ENCODE measurements around the gene SCYL2. TPM values are rescaled to one million over a fixed set of nuclear protein-coding genes. Genes with fewer than 3 reads are reported as not detected.
"Not testable (repeated sequence)": the region's sequence is repeated elsewhere in the genome, so short reads cannot be mapped to it uniquely, and the experiment has no call there.

Gene SCYL2
- total RNA-seq, 2 experiments from 2014 or later: 21.9 to 25.4 TPM

- peaks cover 1% of the 10 kb centered on the region for H3K36me3 Mint-ChIP-seq (ENCODE audit: low read depth)
- ChIA-PET CTCF (no interaction called here), POLR2A (interaction anchor here (1.1 kb wide), 1 partner anchor 14 kb away, joined by 3 read pairs; no protein-coding TSS in a partner anchor)
- TF ChIP-seq, protein P1, sequence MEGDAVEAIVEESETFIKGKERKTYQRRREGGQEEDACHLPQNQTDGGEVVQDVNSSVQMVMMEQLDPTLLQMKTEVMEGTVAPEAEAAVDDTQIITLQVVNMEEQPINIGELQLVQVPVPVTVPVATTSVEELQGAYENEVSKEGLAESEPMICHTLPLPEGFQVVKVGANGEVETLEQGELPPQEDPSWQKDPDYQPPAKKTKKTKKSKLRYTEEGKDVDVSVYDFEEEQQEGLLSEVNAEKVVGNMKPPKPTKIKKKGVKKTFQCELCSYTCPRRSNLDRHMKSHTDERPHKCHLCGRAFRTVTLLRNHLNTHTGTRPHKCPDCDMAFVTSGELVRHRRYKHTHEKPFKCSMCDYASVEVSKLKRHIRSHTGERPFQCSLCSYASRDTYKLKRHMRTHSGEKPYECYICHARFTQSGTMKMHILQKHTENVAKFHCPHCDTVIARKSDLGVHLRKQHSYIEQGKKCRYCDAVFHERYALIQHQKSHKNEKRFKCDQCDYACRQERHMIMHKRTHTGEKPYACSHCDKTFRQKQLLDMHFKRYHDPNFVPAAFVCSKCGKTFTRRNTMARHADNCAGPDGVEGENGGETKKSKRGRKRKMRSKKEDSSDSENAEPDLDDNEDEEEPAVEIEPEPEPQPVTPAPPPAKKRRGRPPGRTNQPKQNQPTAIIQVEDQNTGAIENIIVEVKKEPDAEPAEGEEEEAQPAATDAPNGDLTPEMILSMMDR (IDR thresholded peaks at IDR 0.05): no peak
- H3K27me3 Mint-ChIP-seq: no peaks in the 10 kb centered on the region
- peaks cover 2% of the 10 kb centered on the region for H3K4me1 Mint-ChIP-seq (ENCODE audit: low read depth)
- no peak for ATAC-seq
- H3K27ac Mint-ChIP-seq: no peak overlapping the region
- H3K9me3 Mint-ChIP-seq: no peaks in the 10 kb centered on the region
- intact Hi-C loops (cut with micrococcal nuclease): no loop called here
- H3K4me3 Mint-ChIP-seq: no peak overlapping the region
- no peak for DNase-seq
Measured at GRCh38 chr12:100263131-100263530, 3.8 kb upstream of the SCYL2 start.

DNA sequence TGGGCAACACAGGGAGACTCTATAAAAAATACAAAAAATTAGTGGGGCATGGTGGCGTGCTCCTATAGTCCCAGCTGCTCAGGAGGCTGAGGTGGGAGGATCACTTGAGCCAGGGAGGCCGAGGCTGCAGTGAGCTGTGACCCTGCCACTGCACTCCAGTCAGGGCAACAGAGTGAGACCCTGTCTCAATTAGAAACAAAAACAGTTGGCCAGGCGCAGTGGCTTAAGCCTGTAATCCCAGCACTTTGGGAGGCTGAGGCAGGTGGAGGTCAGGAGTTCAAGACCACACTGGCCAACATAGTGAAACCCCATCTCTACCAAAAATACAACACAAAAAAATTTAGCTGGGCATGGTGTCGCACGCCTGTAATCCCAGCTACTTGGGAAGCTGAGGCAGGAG lies 1.9 kb upstream of the SCYL2 start:
- H3K9me3 Mint-ChIP-seq; DNase-seq; ATAC-seq; H3K27me3 Mint-ChIP-seq; H3K36me3 Mint-ChIP-seq (ENCODE audit: low read depth); CTCF ChIA-PET; H3K27ac Mint-ChIP-seq; H3K4me3 Mint-ChIP-seq: not testable (repeated sequence)
- peaks cover 14% of the 10 kb centered on the region for H3K4me1 Mint-ChIP-seq (ENCODE audit: low read depth)
- POLR2A ChIA-PET: interaction anchor here (1.3 kb wide), 1 partner anchor 65 kb away, joined by 6 read pairs; the partner anchor contains the start of gene ACTR6
- intact Hi-C loops (cut with micrococcal nuclease): loop anchor here (5.0 kb wide), 1 partner anchor 63 kb away; the partner anchor contains the start of gene ACTR6

DNA sequence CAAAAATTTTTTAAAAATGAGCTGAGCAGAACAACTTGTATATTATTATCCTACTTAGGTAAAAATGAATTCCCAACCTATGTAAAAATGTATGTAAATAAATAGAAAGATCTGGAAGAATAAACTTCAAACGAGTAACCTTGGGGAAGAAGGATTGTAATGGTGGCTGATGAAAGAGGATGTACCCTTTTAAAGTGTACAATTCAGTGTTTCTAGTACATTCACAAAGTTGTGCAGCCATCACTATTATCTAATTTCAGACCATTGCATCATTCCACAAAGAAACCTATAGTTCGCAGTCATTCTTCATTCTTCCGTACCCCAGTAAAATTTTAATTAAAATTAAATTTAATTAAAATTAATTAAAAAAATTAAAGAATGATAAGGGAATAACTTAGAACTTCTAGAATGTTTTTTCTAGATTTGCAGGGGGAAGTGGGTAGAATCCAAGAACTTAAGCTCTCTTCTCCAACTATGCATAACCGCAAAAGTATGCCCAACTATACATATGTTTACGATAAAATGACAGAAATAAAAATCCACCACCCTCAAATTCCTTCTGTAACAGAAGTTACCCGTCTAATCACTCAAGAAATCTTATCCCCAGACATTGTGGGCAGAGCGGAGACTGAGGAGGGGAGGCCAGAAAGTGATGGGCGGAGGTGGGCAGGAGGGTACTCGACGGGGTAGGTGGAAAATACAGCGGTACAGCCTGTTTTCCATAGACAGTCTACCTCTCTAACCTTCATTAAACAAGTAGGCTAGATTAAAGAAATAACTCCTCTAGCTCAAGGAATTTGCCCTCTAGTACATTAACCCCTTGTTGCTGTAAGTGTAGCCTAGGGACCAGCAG lies 1.0 kb upstream of the SCYL2 start:
- TF ChIP-seq, protein P1 (IDR thresholded peaks at IDR 0.05): no peak
- CTCF ChIA-PET: interaction anchor here (1.2 kb wide), 1 partner anchor 111 kb away, joined by 4 read pairs; no protein-coding TSS in a partner anchor
- no peaks in the 10 kb centered on the region for H3K27me3 Mint-ChIP-seq

DNA sequence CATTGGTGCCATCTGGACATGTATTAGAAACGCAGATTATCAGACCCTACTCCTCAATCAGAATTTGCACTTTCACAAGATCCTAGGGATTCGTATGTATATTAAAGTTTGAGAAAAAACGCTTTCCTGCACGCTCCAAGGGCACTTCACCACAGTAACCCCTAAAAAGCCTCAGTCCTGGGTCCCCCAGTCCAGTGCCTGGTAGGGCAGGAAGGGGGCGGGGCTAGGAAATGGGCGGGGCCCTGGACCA lies 467 bp upstream of the SCYL2 start:
- Mint-ChIP-seq H3K4me3 (peak overlapping the region; percentile 86), H3K36me3 (ENCODE audit: low read depth) (peaks cover 4% of the 10 kb centered on the region), H3K27ac (peak overlapping the region; percentile 98), H3K9me3 (no peaks in the 10 kb centered on the region), H3K27me3 (no peaks in the 10 kb centered on the region), H3K4me1 (ENCODE audit: low read depth) (peaks cover 20% of the 10 kb centered on the region)
- ATAC-seq: peak; percentile 85
- intact Hi-C loops (cut with micrococcal nuclease): loop anchor here (5.0 kb wide), 1 partner anchor 64 kb away; the partner anchor contains the start of gene ACTR6
- CTCF ChIA-PET: interaction anchor here (1.2 to 2.5 kb wide), 2 partner anchors 66 to 112 kb away, joined by 4 to 6 read pairs; partner anchors contain the start of gene ACTR6
- TF ChIP-seq, protein P1 (IDR thresholded peaks at IDR 0.05): no peak
- no peak for DNase-seq
- POLR2A ChIA-PET: interaction anchor here (1.2 to 1.4 kb wide), 2 partner anchors 20 to 66 kb away, joined by 3 to 8 read pairs; partner anchors contain the start of gene ACTR6

More for the DNA sequence above, 1.0 kb upstream of the SCYL2 start:
- no peak for DNase-seq
- intact Hi-C loops (cut with micrococcal nuclease): loop anchor here (5.0 kb wide), 1 partner anchor 64 kb away; the partner anchor contains the start of gene ACTR6
- Mint-ChIP-seq H3K4me3 (peak overlapping the region; percentile 86), H3K27ac (peak overlapping the region; percentile 98), H3K36me3 (ENCODE audit: low read depth) (peaks cover 4% of the 10 kb centered on the region), H3K4me1 (ENCODE audit: low read depth) (peaks cover 18% of the 10 kb centered on the region), H3K9me3 (no peaks in the 10 kb centered on the region)
- ATAC-seq: no peak
- POLR2A ChIA-PET: interaction anchor here (1.3 kb wide), 1 partner anchor 66 kb away, joined by 6 read pairs; the partner anchor contains the start of gene ACTR6

GRCh38 chr12:100267603-100268281 lies 765 bp downstream of the SCYL2 start:
- CTCF ChIA-PET: interaction anchor here (1.1 to 2.5 kb wide), 4 partner anchors 12 to 113 kb away, joined by 3 to 6 read pairs (median 4); partner anchors contain the start of gene ACTR6
- Mint-ChIP-seq H3K36me3 (ENCODE audit: low read depth) (peaks cover 4% of the 10 kb centered on the region), H3K4me3 (peak overlapping the region; percentile 86), H3K9me3 (no peaks in the 10 kb centered on the region), H3K4me1 (ENCODE audit: low read depth) (peaks cover 28% of the 10 kb centered on the region), H3K27ac (peak overlapping the region; percentile 85), H3K27me3 (no peaks in the 10 kb centered on the region)
- POLR2A ChIA-PET: interaction anchor here (0.6 to 1.4 kb wide), 5 partner anchors 16 to 305 kb away, joined by 3 to 8 read pairs (median 3); partner anchors contain the start of gene ACTR6
- intact Hi-C loops (cut with micrococcal nuclease): loop anchor here (5.0 kb wide), 1 partner anchor 65 kb away; the partner anchor contains the start of gene ACTR6
- ATAC-seq (no peak), DNase-seq (peak; percentile 42)
- TF ChIP-seq, protein P1 (IDR thresholded peaks at IDR 0.05): no peak

Measured in activated CD8-positive, alpha-beta T cell treated with anti-CD3 and anti-CD28 coated beads for 36 hours (primary cell).